GM13976 (cell line): Measurements from ENCODE around the gene HMGXB4.

Experiments used
- DNase-seq: peaks from one replicate; pipeline ENCODE4 v3.0.0; 2012; ENCODE audit warnings: low spot score
- in situ Hi-C: fragments of 300-500 bp; cut with MboI; formaldehyde crosslinking; loops from one replicate; pipeline ENCODE4 v1.12.0; 2022; ENCODE audit warnings: low sequenced_read_pairs, mixed read lengths, inconsistent platforms; ENCODE audit not compliant: unreplicated experiment
- TF ChIP-seq, protein P1 (sequence below): IDR thresholded peaks from 2 replicates; pipeline ENCODE4 v1.5.1; 2012; ENCODE audit warnings: borderline replicate concordance, mild to moderate bottlenecking; ENCODE audit not compliant: insufficient read depth; ENCODE audit errors: extremely low read depth, missing control alignments, control extremely low read depth

Gene HMGXB4

DNA sequence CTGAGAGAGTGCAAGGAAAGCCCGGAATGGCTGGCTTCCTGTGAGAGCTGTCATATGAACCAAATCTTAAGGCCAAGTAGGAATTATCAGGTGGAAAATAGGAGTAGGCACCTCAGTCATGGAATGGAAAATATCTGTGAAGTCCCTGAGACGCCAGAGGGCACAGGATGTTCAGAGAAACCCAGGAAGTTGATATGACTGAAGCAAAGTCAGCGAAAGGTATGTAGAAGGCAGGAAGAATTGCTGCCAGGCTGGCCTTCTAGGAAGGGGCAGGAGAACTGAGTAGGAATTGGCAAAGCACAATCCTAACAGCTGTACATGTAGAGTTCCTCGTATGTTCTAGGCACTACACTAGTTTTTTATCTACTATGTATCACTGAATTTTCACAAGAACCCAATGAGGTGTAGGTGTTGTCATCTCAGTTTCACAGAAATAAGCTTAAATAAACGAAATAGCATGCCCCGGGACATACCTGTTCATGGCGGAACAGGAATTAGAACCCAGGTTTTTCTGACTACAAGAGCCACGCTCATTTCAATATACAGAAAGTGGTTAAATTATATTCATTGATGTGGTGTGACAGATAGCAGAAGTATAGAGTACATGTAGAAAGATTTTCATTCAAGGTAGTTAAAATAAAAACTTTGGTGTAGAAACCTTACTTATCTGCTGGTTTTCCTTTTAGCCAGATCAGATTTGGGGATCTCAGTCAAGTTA, 17.0 kb downstream of the HMGXB4 start:
- in situ Hi-C loops: no loop called here
- TF ChIP-seq, protein P1, sequence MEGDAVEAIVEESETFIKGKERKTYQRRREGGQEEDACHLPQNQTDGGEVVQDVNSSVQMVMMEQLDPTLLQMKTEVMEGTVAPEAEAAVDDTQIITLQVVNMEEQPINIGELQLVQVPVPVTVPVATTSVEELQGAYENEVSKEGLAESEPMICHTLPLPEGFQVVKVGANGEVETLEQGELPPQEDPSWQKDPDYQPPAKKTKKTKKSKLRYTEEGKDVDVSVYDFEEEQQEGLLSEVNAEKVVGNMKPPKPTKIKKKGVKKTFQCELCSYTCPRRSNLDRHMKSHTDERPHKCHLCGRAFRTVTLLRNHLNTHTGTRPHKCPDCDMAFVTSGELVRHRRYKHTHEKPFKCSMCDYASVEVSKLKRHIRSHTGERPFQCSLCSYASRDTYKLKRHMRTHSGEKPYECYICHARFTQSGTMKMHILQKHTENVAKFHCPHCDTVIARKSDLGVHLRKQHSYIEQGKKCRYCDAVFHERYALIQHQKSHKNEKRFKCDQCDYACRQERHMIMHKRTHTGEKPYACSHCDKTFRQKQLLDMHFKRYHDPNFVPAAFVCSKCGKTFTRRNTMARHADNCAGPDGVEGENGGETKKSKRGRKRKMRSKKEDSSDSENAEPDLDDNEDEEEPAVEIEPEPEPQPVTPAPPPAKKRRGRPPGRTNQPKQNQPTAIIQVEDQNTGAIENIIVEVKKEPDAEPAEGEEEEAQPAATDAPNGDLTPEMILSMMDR: no peak
- no peak for DNase-seq

DNA sequence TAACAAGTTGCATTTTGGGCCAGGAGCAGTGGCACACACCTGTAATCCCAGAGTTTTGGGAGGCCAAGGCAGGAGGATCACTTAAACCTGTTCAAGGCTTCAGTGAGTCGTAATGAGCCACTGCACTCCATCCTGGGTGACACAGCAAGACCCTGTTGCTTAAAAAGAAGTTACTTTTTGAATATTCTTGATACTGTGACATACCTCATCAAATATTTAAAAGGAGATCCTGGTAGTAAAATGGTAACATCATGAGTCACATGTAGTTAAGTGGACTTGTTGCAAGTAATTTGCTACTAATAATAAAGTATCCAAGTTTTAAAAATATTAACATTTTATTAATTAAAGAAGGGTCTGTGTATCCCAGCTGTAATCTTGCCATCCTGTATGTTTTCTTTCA, 18.3 kb downstream of the HMGXB4 start:
- in situ Hi-C loops: no loop called here
- no peak for DNase-seq
- TF ChIP-seq, protein P1: no peak

DNA sequence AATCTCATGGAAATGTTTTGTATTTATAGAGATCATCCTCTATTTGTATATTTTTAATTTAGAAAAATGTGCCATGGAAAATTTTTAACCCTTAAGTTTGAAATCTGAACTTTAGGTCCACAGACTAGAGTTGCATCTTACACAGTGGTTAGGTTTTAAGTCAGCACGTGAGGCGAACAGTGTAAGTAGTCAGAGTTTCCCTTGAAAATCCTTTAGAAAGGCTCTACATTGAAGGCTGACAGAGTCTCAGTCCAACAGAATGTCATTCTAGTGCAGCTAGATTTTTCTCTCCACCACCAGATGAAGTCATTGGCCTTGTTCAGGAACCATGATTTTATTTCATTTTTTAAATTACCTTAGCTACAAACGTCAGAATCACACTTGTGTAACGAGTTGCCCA, 18.7 kb downstream of the HMGXB4 start:
- DNase-seq: no peak
- TF ChIP-seq, protein P1: no peak
- in situ Hi-C loops: no loop called here

DNA sequence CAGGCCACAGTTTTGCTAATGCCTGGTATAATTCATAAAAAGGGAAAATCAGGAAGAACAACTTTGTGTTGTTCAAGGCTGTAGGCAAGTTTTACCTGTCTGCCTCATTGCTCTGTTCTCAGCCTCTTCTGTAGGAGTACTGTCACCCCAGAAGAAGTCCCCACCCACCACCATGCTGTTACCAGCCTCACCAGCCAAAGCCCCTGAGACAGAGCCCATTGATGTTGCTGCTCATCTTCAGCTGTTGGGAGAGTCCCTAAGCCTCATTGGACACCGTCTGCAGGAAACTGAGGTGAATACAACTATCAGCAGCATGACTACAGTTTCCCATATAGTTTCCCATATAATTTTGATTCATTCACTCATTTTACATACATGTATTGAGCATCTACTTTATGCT, 30.8 kb downstream of the HMGXB4 start:
- TF ChIP-seq, protein P1: no peak
- no peak for DNase-seq
- in situ Hi-C loops: no loop called here

DNA sequence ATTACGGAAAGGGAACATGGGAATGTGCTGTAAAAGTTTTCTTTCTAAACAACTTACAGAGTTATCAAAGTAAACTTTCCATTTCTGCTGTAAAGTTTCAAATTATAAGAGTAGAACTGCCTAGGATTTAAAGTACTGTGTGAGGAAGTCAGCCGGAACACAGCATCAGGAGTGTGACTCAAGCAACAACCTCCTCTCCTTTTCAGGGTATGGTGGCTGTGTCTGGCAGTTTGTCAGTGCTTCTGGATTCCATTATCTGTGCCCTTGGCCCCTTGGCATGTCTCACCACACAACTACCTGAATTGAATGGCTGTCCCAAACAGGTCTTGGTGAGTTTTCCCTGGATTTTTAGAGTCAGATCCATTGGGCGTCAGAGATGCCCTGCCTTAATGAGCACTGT, 35.5 kb downstream of the HMGXB4 start:
- TF ChIP-seq, protein P1: no peak
- no peak for DNase-seq
- in situ Hi-C loops: no loop called here

DNA sequence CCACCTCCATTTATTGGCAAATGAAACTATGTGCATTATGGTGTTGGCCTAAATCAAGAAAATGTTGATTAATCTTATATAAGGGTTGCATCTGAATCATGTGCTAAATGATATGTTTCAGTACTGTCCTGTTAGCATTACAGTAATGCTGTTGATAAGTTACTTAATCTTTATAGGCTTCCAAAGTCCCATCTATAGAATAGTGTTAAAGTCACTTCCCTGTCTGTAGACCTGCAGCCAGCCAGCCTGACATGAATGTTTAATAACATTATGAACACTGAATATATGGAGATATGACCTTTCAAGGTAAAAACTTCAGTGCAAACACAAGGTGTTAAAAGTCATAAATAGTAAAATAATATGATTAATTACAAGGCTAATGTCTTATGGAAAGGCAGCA, 38.8 kb downstream of the HMGXB4 start:
- no peak for DNase-seq
- TF ChIP-seq, protein P1: no peak
- in situ Hi-C loops: no loop called here

DNA sequence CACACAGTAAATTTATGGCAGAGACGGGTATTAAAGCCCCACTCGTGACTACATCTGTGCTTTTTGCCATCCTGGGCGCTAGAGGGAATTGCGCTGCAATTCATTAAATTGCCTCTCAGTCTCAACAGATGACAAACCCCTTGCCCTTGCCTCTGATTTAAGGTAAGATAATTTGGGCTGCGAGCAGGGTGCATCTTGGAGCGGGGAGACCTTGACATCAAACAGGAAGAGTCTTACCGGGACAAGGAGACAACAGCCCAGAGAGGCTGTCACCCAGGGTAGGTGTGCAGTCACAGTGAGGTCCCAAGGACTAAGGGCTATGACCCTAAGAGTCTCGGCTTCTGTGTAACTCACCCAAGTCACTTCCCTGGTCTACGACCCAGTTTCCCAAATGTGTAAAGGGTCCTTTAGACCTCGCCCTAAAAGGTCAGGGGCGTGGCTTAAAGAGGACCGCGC, 42.0 kb downstream of the HMGXB4 start:
- DNase-seq: no peak
- TF ChIP-seq, protein P1: no peak
- in situ Hi-C loops: no loop called here
